ENCODE data around the gene IFNL1.
"Not testable (repeated sequence)": the region's sequence is repeated elsewhere in the genome, so short reads cannot be mapped to it uniquely, and the experiment has no call there.

IFNL1 gene

DNA sequence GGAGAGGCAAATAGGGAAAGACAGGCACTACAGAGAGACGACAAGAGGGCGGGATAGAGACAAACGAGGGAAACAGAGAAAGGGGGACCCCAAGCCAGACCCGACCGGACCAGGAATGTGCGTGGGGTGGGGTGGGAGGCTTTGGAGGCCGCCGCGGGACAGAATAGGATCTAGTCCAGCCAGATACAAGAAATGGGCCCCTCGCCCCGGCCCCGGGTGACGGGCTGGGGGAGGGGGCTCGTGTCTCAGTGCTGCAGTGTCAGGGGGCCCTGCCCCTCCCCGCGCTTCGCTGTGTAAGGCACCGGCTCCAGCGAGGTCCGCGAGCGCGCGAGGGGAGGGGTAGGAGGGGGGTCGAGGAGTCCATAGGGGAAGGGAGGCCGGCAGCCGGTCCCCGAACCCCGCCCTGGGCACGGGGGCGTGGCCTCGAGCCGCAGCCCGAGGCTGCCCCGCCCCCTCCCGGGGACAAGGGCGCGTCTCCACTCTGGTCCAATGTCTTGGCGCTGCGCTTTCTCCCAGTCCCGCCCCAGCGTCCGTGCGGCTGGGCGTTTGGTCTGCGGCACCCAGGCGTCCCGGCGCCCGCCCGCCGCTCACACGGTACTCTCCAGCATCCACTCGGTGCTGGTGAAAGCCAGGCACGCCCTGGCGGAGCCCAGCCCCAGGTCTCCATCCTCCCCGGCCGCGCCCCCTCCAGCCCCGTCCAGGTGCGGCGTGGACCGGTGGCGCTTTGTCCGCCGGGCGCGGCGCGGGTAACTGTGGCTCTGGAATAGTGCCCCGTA lies 11.0 kb downstream of the IFNL1 start:
- no peak for TF ChIP-seq ZFX (IDR thresholded peaks at IDR 0.05; ENCODE audit: borderline replicate concordance)
- TF ChIP-seq, protein P1, sequence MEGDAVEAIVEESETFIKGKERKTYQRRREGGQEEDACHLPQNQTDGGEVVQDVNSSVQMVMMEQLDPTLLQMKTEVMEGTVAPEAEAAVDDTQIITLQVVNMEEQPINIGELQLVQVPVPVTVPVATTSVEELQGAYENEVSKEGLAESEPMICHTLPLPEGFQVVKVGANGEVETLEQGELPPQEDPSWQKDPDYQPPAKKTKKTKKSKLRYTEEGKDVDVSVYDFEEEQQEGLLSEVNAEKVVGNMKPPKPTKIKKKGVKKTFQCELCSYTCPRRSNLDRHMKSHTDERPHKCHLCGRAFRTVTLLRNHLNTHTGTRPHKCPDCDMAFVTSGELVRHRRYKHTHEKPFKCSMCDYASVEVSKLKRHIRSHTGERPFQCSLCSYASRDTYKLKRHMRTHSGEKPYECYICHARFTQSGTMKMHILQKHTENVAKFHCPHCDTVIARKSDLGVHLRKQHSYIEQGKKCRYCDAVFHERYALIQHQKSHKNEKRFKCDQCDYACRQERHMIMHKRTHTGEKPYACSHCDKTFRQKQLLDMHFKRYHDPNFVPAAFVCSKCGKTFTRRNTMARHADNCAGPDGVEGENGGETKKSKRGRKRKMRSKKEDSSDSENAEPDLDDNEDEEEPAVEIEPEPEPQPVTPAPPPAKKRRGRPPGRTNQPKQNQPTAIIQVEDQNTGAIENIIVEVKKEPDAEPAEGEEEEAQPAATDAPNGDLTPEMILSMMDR (IDR thresholded peaks at IDR 0.05) = no peak
- no peak overlapping the region for H3K27ac ChIP-seq

DNA sequence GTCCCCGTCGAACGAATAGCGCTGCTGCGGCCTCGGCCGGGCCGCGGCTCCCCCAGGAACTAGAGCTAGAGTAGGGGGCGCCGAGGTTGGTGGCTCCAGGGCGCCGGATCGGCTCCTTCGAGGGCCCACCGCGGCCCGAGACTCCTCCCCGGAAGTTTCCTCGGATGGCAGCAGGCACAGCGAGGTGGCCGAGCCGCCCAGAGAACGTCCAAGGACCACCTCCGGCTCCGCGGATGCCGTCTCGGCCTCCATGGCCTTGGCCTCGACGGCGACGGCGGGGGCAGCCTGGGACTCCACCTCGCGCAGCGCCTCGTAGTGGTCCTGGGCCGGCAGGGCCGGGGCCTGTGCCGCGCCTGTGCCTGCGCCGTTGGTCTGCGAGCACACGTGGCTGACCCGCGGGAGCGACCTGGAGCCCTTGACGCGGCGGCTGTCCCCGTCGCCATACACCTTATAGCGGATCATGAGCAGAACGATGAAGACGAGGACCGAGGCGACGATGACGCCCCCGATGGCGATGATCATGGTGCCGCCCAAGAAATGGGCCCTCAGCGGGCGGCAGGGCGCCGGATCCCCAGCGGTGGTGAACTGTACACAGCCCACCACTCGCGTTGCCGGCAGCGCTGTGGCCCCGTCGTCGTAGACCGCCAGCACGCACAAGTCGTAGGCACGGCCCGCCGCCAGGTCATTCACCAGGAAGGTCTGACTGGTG lies 11.8 kb downstream of the IFNL1 start:
- TF ChIP-seq, protein P1 (IDR thresholded peaks at IDR 0.05) = no peak
- TF ChIP-seq ZFX (IDR thresholded peaks at IDR 0.05; ENCODE audit: borderline replicate concordance) = no peak
- H3K27ac ChIP-seq = no peak overlapping the region

DNA sequence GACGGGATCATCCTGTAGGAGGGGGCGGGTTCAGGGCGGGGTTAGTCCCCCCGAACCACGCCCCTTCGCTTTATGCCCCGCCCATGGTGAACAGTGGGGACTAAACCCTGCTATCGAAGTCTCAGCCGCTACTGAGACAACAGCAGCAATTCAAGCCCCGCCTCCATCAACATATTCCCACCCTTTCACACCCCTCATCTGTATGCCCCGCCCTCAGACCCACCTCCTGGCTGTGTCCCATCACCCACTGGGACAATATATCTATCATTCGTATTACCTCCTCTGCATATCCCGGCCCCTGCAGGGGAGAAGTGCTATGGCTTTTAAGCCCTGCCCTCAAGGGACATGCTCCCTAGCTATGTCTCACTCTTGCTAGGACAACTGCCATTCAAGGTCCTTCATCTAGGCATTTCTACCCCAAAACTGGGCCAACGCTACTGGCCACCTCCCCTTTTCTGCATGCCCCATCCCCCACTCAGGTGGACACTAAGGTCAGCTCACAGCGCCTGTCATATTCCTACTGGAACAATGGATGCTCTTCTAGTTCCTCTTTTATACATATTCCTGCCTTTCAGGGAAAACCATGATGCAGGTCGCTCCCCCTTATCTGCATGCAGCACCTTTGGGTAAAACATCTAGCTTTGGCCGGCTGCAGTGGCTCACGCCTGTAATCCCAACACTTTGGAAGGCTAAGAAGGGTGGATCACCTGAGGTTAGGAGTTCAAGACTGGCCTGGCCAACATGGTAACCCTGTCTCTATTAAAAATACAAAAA lies 12.5 kb downstream of the IFNL1 start:
- TF ChIP-seq, protein P1 (IDR thresholded peaks at IDR 0.05) = no peak
- TF ChIP-seq ZFX (IDR thresholded peaks at IDR 0.05; ENCODE audit: borderline replicate concordance) = no peak
- H3K27ac ChIP-seq = no peak overlapping the region

DNA sequence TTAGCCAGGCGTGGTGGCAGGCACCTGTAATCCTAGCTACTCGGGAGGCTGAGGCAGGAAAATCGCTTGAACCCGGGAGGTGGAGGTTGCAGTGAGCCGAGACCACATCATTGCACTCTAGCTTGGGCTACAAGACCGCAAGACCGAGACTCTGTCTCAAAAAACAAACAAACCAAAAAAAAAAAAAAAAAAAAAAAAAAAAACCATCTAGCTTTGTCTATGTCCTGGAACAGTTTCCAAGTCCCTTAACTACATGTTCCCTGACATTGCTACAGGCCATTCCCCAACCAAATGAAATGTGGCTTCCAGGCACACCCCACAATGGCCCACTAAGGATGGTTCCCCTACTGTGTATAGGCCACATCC lies 13.1 kb downstream of the IFNL1 start:
- not testable (repeated sequence) for H3K27ac ChIP-seq

DNA sequence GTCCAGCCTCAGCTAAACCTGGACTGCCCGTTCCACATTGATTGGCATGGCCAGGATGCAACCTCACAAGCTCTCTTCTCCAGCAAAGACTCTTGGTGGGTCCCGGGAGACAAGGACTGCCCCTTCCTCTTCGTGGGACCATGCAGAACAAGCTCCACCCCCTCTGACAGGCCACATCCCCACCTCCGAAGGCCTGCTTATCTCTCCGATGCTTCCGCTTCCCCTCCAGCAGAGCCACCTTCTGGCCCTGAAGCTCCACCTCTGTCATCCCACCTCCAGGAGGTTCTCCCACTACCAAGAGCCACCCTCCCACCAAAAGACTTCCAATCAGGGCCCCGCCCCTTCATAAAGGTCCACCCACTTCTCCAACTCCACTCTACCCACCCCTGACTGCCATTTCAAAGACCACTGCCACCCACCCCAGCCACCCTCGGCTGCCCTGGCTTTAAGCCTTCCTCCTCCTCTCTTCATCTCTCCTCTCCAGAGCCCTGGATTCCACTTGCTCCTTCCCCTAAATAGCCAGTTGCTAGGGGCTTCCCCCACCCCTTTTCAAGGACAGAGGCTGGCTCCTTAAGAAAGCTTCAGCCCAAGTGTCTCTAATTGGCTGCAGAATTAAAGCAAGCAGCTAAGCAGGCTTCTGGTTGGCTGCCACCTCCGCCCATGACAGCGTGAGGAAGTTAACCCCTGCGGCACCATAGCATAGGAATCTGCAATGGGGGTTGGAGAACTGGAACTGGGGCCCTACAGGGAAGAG lies 14.5 kb downstream of the IFNL1 start:
- TF ChIP-seq, protein P1 (IDR thresholded peaks at IDR 0.05) = no peak
- TF ChIP-seq ZFX (IDR thresholded peaks at IDR 0.05; ENCODE audit: borderline replicate concordance) = no peak

DNA sequence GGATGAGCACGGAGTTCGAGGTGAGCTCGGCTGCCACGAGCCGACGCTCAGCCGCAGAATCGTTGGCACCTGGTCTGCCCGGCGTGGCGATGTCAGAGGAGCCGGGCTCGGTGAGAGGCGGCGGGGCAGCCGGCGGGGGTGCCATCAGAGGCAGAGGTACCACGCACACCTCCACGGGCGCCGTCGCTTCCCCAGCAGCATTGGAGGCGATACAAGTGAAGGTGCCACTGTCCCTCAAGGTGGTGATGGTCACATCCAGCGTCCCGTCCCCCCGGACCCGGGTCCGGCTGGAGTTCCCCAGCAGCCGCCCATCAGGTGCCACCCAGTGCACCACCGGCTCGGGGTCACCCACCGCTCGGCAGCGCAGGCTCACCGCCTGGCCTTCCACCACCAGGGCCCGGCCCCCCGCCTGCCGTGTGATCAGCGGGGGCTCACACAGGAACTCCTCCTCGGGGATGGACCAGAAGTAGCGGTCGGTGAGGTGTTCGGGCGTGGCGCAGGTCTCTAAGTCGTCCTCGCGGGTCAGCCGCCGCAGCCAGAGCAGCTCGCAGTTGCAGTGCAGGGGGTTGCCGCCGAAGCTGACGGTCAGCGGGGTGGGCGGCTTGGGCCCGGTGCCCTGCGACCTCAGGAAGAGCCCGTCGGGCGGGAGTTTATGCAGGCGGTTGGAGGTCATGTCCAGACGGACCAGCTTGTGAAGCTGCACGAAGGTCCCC lies 18.0 kb downstream of the IFNL1 start:
- TF ChIP-seq ZFX (IDR thresholded peaks at IDR 0.05; ENCODE audit: borderline replicate concordance) = no peak
- TF ChIP-seq, protein P1 (IDR thresholded peaks at IDR 0.05) = no peak
- H3K27ac ChIP-seq = no peak overlapping the region

More for the DNA sequence above, 14.5 kb downstream of the IFNL1 start:
- no peak overlapping the region for H3K27ac ChIP-seq

DNA sequence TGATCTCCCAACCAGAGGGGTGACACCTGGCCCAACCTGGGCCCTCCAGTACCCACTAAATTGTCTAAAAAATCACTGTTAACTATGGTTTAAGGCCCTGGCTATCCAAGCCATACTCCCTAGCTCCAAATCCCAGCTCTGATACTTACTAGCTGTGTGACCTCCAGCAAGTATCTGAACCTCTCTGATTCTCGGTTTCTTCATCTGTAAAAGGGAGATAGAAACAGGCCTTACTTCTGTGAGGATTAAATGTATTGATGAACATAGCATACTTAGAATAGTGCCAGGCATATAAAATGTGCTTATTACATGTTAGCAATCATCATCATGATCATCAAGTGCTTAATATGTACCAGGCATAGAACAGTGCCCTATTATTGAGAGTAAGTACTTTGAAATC lies 19.7 kb downstream of the IFNL1 start:
- no peak for TF ChIP-seq ZFX (IDR thresholded peaks at IDR 0.05; ENCODE audit: borderline replicate concordance)
- TF ChIP-seq, protein P1 (IDR thresholded peaks at IDR 0.05) = no peak
- no peak overlapping the region for H3K27ac ChIP-seq
